GM13976 (cell line): Measurements from ENCODE around the gene RARA.

Experiments
- DNase-seq: peaks from one replicate; pipeline ENCODE4 v3.0.0; 2012; ENCODE audit warnings: low spot score
- CTCF ChIP-seq: IDR thresholded peaks from 2 replicates; pipeline ENCODE4 v1.5.1; 2012; ENCODE audit warnings: borderline replicate concordance, mild to moderate bottlenecking; ENCODE audit not compliant: insufficient read depth; ENCODE audit errors: extremely low read depth, missing control alignments, control extremely low read depth
- in situ Hi-C: fragments of 300-500 bp; cut with MboI; formaldehyde crosslinking; loops from one replicate; pipeline ENCODE4 v1.12.0; 2022; ENCODE audit warnings: low sequenced_read_pairs, mixed read lengths, inconsistent platforms; ENCODE audit not compliant: unreplicated experiment

The RARA gene

GRCh38 chr17:40331743-40332641, 23.0 kb downstream of the RARA start:
- in situ Hi-C loops, result no loop called here
- no peak for TF ChIP-seq CTCF
- no peak for DNase-seq

- DNase-seq, result no peak
- TF ChIP-seq CTCF, result no peak
- in situ Hi-C loops, result no loop called here
Observed at GRCh38 chr17:40333781-40334448, 24.9 kb downstream of the RARA start.

- in situ Hi-C loops, result no loop called here
- no peak for DNase-seq
- no peak for TF ChIP-seq CTCF
Observed at GRCh38 chr17:40335620-40336019, 26.6 kb downstream of the RARA start.

- no peak for TF ChIP-seq CTCF
- no peak for DNase-seq
- in situ Hi-C loops, result no loop called here
Observed at GRCh38 chr17:40337351-40337750, 28.4 kb downstream of the RARA start.

GRCh38 chr17:40338058-40338457, 29.1 kb downstream of the RARA start:
- TF ChIP-seq CTCF, result no peak
- no peak for DNase-seq
- in situ Hi-C loops, result no loop called here

- DNase-seq, result no peak
- in situ Hi-C loops, result no loop called here
- no peak for TF ChIP-seq CTCF
Observed at GRCh38 chr17:40338941-40339649, 30.1 kb downstream of the RARA start.
